Activated CD4-positive, alpha-beta T cell treated with anti-CD3 and anti-CD28 coated beads, Interleukin-2, amount 10 ng/mL, durations not matched to agents 24 days and 14 days (primary cell): ENCODE data around the gene DDX50. TPM values are rescaled to one million over a fixed set of nuclear protein-coding genes. Genes with fewer than 3 reads are reported as not detected.
"Not testable (repeated sequence)": the region's sequence is repeated elsewhere in the genome, so short reads cannot be mapped to it uniquely, and the experiment has no call there.

Experiments
- DNase-seq: peaks from one replicate; pipeline ENCODE4 v3.0.0; 2022
- H3K27ac Mint-ChIP-seq: one replicate; pipeline ENCODE4 v1.8.0; 2022; ENCODE audit warnings: mild to moderate bottlenecking, mixed read lengths
- H3K27me3 Mint-ChIP-seq: one replicate; pipeline ENCODE4 v1.8.0; 2022; ENCODE audit warnings: mixed read lengths
- H3K36me3 Mint-ChIP-seq: one replicate; pipeline ENCODE4 v1.8.0; 2022; ENCODE audit warnings: low read depth, mild to moderate bottlenecking, mixed read lengths
- H3K4me1 Mint-ChIP-seq: one replicate; pipeline ENCODE4 v1.8.0; 2021; ENCODE audit warnings: mixed read lengths
- H3K4me3 Mint-ChIP-seq: one replicate; pipeline ENCODE4 v1.8.0; 2022; ENCODE audit warnings: mild to moderate bottlenecking, moderate library complexity, mixed read lengths
- H3K9me3 Mint-ChIP-seq: one replicate; pipeline ENCODE4 v1.8.0; 2021; ENCODE audit warnings: mixed read lengths
- intact Hi-C: fragments of 100-400 bp; cut with micrococcal nuclease; formaldehyde crosslinking; loops from one replicate; pipeline ENCODE4 v1.15.1; 2023
- total RNA-seq: library from RNA; stranded (reverse); gene quantifications from 2 replicates; pipeline ENCODE4 v1.2.3, GENCODE V29; 2022

The DDX50 gene
- total RNA-seq, 1 donor from 2014 or later: 63.0 TPM

GRCh38 chr10:68938117-68938516, 37.0 kb downstream of the DDX50 start:
- Mint-ChIP-seq H3K36me3 (peaks cover 41% of the 10 kb centered on the region), H3K27ac (no peak overlapping the region), H3K9me3 (no peaks in the 10 kb centered on the region), H3K4me3 (no peak overlapping the region), H3K27me3 (no peaks in the 10 kb centered on the region), H3K4me1 (peaks cover 6% of the 10 kb centered on the region)
- DNase-seq: no peak
- intact Hi-C loops: no loop called here

GRCh38 chr10:68938884-68939283, 37.8 kb downstream of the DDX50 start:
- intact Hi-C loops: no loop called here
- H3K4me1 Mint-ChIP-seq: peaks cover 6% of the 10 kb centered on the region

DNA sequence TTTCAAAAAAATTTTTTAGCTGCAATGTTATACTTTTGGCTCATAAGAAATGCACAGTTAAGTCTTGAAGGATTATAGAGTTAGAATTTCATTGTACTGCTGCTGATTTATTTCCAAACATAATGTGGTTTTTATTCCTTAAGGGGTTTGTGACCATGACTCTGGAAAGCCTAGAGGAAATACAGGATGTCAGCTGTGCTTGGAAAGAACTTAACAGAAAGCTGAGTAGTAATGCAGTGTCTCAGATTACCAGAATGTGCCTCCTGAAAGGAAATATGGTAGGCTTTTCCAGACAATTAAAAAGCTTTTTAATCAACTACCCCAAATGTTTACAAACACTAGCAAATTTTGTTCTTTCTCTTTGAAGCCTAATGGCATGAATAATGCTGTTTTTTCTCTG, 39.8 kb downstream of the DDX50 start:
- H3K4me1 Mint-ChIP-seq, H3K9me3 Mint-ChIP-seq, H3K4me3 Mint-ChIP-seq, H3K27ac Mint-ChIP-seq, DNase-seq, intact Hi-C loops, H3K27me3 Mint-ChIP-seq: not testable (repeated sequence)
- H3K36me3 Mint-ChIP-seq: peaks cover 37% of the 10 kb centered on the region

More at GRCh38 chr10:68938884-68939283, 37.8 kb downstream of the DDX50 start:
- Mint-ChIP-seq H3K27me3 (no peaks in the 10 kb centered on the region), H3K9me3 (no peaks in the 10 kb centered on the region), H3K27ac (no peak overlapping the region), H3K4me3 (no peak overlapping the region), H3K36me3 (peaks cover 41% of the 10 kb centered on the region)
- DNase-seq: no peak

DNA sequence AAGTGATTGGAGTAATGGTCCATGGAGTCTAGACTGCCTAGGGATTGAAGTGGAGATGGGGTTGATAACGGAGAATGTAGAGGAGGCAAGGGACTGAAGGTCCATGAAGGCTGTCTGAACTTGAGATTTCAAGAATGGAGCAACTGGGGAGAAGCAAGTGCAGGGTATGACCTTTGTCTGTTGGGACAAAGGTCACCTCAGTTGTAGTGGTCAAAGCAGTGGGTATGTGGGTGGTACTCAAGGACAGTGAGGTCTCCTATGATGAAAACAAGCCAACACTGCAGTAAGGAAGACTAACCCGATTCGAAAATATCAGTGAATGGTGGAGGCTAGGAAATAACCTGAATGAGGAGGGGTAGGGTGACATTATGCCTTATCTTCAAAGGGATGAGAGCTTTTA, 49.5 kb downstream of the DDX50 start:
- peaks cover 29% of the 10 kb centered on the region for H3K36me3 Mint-ChIP-seq
- no peak for DNase-seq
- H3K27ac Mint-ChIP-seq: no peak overlapping the region
- intact Hi-C loops: no loop called here
- H3K4me1 Mint-ChIP-seq: peaks cover 2% of the 10 kb centered on the region
- no peak overlapping the region for H3K4me3 Mint-ChIP-seq
- no peaks in the 10 kb centered on the region for H3K9me3 Mint-ChIP-seq
- H3K27me3 Mint-ChIP-seq: no peaks in the 10 kb centered on the region

DNA sequence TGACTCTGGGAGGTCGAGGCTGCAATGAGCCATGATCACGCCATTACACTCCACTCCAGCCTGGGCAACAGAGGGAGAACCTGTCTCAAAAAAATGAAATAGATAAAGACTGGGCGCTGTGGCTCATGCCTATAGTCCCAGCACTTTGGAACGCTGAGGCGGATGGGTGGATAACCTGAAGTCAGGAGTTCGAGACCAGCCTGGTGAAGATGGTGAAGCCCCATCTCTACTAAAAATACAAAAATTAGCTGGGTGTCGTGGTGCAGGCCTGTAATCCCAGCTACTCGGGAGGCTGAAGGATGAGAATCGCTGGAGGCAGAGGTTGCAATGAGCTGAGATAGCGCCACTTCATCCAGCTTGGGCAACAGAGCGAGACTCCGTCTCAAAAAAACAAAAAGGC, 53.8 kb downstream of the DDX50 start:
- intact Hi-C loops: no loop called here
- peaks cover 23% of the 10 kb centered on the region for H3K4me1 Mint-ChIP-seq
- H3K9me3 Mint-ChIP-seq: no peaks in the 10 kb centered on the region
- H3K4me3 Mint-ChIP-seq: peak overlapping the region; percentile 93
- H3K27ac Mint-ChIP-seq: peak overlapping the region; percentile 84
- peak; percentile 56 for DNase-seq
- peaks cover 43% of the 10 kb centered on the region for H3K36me3 Mint-ChIP-seq
- no peaks in the 10 kb centered on the region for H3K27me3 Mint-ChIP-seq

DNA sequence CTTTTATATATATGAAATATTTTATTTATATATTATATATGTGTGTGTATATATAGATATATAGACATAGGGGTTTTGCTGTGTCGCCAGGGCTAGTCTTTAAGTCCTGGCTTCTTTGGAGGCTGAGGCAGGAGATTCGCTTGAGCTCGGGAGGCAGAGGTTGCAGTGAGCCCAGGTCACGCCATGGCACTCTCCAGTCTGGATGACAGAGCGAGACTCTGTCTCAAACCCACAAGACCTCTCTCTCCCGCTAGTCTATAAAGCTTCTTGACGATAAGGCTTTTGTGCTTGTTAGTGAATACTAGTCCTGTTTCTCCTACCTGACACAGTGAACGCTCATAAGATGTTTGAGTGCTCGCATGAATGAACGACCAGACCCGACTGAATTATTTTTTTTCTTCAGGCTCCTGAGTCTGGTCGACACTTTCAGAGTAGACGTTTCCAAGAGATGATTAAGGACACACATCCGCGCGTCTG, 54.3 kb downstream of the DDX50 start:
- Mint-ChIP-seq H3K27ac (peak overlapping the region; percentile 99), H3K36me3 (peaks cover 47% of the 10 kb centered on the region), H3K4me1 (peaks cover 26% of the 10 kb centered on the region), H3K9me3 (no peaks in the 10 kb centered on the region), H3K27me3 (no peaks in the 10 kb centered on the region), H3K4me3 (peak overlapping the region; percentile 93)
- DNase-seq: no peak
- intact Hi-C loops: no loop called here

DNA sequence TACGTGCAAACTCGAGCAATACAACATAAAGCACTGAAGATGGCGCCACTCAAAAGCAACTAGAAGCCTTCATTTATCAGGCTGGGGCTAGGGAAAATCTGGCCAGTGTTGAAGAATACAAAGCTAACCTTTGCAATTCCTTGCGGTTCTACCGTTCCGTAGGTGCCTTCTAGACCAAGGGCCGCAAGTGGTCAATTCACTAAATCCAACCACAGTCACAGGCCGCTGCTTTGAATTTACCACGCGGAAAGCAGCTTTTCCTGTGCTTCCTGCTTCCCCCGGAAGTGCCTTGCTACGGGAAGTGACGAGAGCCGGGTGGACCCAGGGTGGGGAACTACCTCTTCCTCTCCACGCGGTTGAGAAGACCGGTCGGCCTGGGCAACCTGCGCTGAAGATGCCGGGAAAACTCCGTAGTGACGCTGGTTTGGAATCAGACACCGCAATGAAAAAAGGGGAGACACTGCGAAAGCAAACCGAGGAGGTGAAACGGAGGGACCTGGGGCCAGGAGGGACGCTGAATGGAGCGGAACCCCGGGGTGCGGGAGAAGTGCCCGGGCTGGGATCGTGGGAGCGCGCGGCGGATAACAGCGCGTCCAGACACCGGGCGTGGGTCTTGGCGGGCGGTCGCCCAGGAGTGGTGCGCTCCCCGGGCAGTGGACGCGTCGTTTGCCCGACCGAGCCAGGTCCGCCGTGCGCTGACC, 54.9 kb downstream of the DDX50 start, which contains the start of gene DDX21:
Gene DDX21, plus strand, starts transcription at position 339 of the 701 bp plus-strand sequence. Its CDS starts 56 bp downstream, at position 395.
- Mint-ChIP-seq H3K36me3 (peaks cover 52% of the 10 kb centered on the region), H3K9me3 (no peaks in the 10 kb centered on the region), H3K27ac (peak within 1 kb of the TSS; percentile 99), H3K27me3 (no peaks in the 10 kb centered on the region), H3K4me1 (peaks cover 26% of the 10 kb centered on the region), H3K4me3 (peak within 1 kb of the TSS; percentile 93)
- peak; percentile 97 for DNase-seq
- intact Hi-C loops: loop anchor here (1.0 to 2.0 kb wide), 3 partner anchors 55 to 267 kb away; partner anchors contain the start of gene DDX50

GRCh38 chr10:68957284-68957615, 56.1 kb downstream of the DDX50 start:
- peaks cover 62% of the 10 kb centered on the region for H3K36me3 Mint-ChIP-seq

GRCh38 chr10:68957654-68958053, 56.5 kb downstream of the DDX50 start:
- intact Hi-C loops: loop anchor here (1.0 to 2.0 kb wide), 4 partner anchors 19 to 265 kb away; partner anchors contain the start of gene KIFBP
- H3K27me3 Mint-ChIP-seq: no peaks in the 10 kb centered on the region
- peak overlapping the region; percentile 93 for H3K4me3 Mint-ChIP-seq
- no peaks in the 10 kb centered on the region for H3K9me3 Mint-ChIP-seq
- DNase-seq: peak; percentile 58
- H3K36me3 Mint-ChIP-seq: peaks cover 61% of the 10 kb centered on the region
- H3K27ac Mint-ChIP-seq: peak overlapping the region; percentile 99
- peaks cover 36% of the 10 kb centered on the region for H3K4me1 Mint-ChIP-seq

More at GRCh38 chr10:68957284-68957615, 56.1 kb downstream of the DDX50 start:
- Mint-ChIP-seq H3K27me3 (no peaks in the 10 kb centered on the region), H3K9me3 (no peaks in the 10 kb centered on the region), H3K4me3 (peak overlapping the region; percentile 93), H3K4me1 (peaks cover 35% of the 10 kb centered on the region), H3K27ac (peak overlapping the region; percentile 99)
- DNase-seq: no peak
- intact Hi-C loops: loop anchor here (1.0 to 2.0 kb wide), 3 partner anchors 31 to 266 kb away; partner anchors contain the start of gene KIFBP

GRCh38 chr10:68959695-68960527, 58.8 kb downstream of the DDX50 start:
- intact Hi-C loops: loop anchor here (2.0 kb wide), 1 partner anchor 17 kb away; no protein-coding TSS in a partner anchor
- Mint-ChIP-seq H3K9me3 (no peaks in the 10 kb centered on the region), H3K4me3 (peak overlapping the region; percentile 78), H3K27me3 (no peaks in the 10 kb centered on the region), H3K4me1 (peaks cover 36% of the 10 kb centered on the region), H3K36me3 (peaks cover 75% of the 10 kb centered on the region), H3K27ac (peak overlapping the region; percentile 75)
- peak; percentile 25 for DNase-seq

DNA sequence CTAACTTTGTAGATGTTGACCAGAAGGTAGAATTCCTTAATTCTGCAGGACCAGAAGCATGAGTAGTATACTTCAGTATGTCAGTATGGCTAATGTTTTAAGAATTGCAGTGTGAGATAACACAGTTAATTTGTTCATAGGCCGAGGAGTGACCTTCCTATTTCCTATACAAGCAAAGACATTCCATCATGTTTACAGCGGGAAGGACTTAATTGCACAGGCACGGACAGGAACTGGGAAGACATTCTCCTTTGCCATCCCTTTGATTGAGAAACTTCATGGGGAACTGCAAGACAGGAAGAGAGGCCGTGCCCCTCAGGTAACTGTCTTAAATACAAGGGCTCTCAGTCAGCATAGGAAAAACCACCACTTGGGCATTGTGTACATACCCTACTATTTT, 62.0 kb downstream of the DDX50 start:
- Mint-ChIP-seq H3K36me3 (peaks cover 80% of the 10 kb centered on the region), H3K27ac (no peak overlapping the region), H3K4me3 (no peak overlapping the region), H3K27me3 (no peaks in the 10 kb centered on the region), H3K4me1 (peaks cover 32% of the 10 kb centered on the region), H3K9me3 (no peaks in the 10 kb centered on the region)
- DNase-seq: peak; percentile 25
- intact Hi-C loops: no loop called here

- no peak for DNase-seq
- Mint-ChIP-seq H3K4me1 (peaks cover 15% of the 10 kb centered on the region), H3K27me3 (no peaks in the 10 kb centered on the region), H3K36me3 (peaks cover 69% of the 10 kb centered on the region), H3K4me3 (no peak overlapping the region), H3K9me3 (no peaks in the 10 kb centered on the region), H3K27ac (no peak overlapping the region)
- intact Hi-C loops: loop anchor here (5.0 to 10.0 kb wide), 2 partner anchors 67 to 219 kb away; no protein-coding TSS in a partner anchor
These were observed 72.9 kb downstream of the DDX50 start for GRCh38 chr10:68973975-68974374.

- not testable (repeated sequence) for H3K9me3 Mint-ChIP-seq, H3K4me1 Mint-ChIP-seq, H3K27me3 Mint-ChIP-seq, H3K4me3 Mint-ChIP-seq, DNase-seq
- intact Hi-C loops: loop anchor here (2.0 to 10.0 kb wide), 2 partner anchors 17 to 221 kb away; no protein-coding TSS in a partner anchor
- peaks cover 71% of the 10 kb centered on the region for H3K36me3 Mint-ChIP-seq
- H3K27ac Mint-ChIP-seq: peak overlapping the region; percentile 75
These were observed 74.9 kb downstream of the DDX50 start for GRCh38 chr10:68975936-68976473.
